KBM-7 (cell line): Measurements from ENCODE around the gene MLEC.

Experiments
- DNase-seq: peaks from one replicate; pipeline ENCODE4 v3.0.0-alpha.2; 2015
- in situ Hi-C: fragments of 300-500 bp; cut with MboI; formaldehyde crosslinking; loops from 2 replicates; pipeline ENCODE4 v1.14.3; 2020; ENCODE audit warnings: low sequenced_read_pairs, low pct_unique_long_range_greater_than_20kb, mixed read lengths

Gene MLEC

DNA sequence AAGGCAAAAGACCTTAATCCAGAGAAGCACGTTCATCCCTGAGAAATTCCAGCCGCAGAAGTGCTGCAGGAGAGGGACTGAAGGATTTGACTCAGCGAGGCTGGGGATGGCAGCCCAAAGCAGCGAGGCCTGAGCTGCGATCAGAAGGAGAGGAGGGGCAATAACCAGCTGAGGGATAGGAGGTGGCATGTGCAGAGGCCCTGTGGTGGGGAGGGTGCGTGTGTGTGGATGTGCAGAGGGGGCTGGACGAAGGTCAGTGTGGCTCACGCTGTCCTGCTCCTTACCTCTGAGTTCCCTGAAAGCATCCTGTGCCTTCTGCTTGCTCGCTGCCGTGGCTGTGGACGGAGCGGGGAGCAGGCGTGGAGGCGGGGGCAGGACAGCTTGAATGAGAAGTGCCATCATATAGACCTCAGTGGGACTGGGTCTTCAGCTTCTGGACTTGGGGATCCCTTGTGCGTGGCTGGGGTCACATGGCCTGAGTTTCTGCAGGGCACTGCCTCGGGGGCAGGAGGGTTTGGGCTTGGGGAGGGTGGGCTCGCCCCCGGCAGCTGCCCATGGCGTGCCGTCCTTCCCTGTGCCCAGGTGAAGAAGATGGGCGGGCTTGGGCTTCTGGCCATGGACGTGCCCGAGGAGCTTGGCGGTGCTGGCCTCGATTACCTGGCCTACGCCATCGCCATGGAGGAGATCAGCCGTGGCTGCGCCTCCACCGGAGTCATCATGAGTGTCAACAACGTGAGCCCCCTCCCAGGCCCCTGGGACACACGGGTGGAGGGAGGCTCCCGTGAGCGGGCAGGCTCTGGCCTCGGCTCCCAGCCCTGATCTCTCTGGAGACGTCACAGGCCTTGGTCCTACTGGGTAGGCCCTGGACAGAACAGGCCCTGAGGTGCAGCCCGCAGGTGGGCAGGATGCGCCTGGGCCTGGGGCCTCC is 49.7 kb downstream of the MLEC start:
- in situ Hi-C loops: no loop called here
- DNase-seq: no peak

DNA sequence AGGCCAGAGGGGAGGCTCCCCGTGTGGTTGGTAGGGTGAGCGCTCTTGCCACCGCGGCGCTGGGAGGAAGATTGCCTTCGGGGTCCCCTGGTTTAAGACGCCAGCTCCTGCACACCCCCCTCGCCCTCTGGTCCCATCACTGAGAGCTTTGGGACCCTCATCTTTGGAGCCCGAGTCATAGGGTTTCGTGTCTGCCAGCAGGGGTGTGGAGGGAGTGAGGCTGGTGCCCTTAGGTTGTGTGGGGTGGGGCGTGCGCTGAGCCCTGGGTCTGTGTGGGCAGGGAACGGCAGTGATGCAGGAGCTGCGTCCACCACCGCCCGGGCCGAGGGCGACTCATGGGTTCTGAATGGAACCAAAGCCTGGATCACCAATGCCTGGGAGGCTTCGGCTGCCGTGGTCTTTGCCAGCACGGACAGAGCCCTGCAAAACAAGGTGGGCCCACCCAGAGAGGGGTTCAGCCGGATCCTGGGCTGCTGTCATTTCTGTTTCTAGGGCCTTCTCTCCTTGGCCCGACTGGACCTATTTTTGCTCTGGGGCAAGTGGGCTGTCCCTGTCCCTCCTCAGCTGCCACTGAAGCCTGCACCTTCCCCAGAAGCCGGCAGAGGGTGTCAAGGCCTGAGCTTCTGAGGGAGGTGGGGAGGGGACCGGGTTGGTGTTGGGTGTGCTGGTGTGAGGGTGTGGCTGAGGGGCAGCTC is 50.8 kb downstream of the MLEC start:
- DNase-seq: no peak
- in situ Hi-C loops: no loop called here

DNA sequence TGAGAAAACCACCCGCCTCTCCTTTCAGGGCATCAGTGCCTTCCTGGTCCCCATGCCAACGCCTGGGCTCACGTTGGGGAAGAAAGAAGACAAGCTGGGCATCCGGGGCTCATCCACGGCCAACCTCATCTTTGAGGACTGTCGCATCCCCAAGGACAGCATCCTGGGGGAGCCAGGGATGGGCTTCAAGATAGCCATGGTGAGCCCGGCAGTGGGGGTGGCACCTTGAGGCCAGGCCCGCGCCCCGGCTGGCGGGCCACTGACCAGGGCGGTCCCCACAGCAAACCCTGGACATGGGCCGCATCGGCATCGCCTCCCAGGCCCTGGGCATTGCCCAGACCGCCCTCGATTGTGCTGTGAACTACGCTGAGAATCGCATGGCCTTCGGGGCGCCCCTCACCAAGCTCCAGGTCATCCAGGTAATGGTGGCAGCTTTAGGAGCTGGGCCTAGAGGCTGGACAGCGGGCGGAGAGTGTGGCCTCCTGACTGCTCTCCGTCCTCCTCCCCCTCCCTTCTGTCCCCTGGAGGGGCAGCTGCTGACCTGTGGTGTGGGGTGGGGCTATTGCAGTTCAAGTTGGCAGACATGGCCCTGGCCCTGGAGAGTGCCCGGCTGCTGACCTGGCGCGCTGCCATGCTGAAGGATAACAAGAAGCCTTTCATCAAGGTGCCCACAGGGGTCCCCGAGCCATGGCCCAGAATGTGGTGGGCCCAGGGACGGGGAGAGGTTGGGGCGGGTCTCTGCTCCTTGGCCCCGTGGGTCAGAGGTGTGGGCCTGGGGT is 51.5 kb downstream of the MLEC start:
- in situ Hi-C loops: no loop called here
- no peak for DNase-seq

DNA sequence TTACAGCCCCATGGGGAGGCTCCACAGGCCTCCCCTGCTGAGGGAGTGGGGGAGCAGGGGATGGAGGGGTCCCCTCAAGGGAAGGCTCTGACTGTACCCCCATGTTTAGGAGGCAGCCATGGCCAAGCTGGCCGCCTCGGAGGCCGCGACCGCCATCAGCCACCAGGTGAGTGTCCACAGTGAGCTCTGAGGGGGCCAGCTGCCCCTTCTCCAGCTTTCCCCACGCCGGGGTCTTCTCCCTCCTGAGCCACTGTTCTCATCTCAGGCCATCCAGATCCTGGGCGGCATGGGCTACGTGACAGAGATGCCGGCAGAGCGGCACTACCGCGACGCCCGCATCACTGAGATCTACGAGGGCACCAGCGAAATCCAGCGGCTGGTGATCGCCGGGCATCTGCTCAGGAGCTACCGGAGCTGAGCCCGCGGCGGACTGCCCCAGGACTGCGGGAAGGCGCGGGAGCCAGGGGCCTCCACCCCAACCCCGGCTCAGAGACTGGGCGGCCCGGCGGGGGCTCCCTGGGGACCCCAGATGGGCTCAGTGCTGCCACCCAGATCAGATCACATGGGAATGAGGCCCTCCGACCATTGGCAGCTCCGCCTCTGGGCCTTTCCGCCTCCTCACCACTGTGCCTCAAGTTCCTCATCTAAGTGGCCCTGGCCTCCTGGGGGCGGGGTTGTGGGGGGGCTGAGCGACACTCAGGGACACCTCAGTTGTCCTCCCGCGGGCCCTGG is 52.2 kb downstream of the MLEC start:
- DNase-seq: no peak
- in situ Hi-C loops: no loop called here

DNA sequence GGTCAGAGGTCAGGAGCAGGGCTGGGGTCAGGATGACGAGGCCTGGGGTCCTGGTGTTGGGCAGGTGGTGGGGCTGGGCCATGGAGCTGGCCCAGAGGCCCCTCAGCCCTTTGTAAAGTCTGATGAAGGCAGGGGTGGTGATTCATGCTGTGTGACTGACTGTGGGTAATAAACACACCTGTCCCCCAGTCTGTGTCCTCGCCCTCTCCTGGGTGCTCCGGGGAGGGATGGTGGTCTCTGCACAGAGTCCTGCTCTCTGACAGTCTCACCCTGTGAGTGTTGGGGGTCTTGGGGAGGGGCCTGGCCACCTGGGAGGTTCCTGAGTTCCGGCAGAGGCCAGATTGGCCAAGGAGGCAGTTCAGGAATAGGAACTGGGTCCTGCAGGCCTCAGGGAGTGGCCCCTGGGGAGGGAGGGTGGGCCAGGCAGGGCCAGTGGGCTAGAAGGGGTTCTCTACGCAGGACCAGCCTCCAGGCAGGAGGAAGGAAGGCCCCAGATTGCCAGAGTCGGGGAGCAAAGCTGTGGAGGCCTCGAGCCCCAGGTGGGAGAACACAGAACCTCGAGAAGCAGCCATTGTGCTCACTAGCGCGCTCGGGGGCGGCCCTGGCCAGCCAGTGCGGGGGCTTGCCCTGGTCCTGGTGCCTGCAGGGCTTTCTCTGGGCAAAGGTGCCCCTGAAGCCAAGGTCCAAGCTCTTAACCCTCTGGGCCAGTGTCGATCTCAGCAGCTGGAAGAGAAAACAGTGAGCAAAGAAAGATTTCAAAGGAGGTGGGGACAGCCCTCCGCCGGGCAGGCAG is 53.1 kb downstream of the MLEC start:
- DNase-seq: no peak

DNA sequence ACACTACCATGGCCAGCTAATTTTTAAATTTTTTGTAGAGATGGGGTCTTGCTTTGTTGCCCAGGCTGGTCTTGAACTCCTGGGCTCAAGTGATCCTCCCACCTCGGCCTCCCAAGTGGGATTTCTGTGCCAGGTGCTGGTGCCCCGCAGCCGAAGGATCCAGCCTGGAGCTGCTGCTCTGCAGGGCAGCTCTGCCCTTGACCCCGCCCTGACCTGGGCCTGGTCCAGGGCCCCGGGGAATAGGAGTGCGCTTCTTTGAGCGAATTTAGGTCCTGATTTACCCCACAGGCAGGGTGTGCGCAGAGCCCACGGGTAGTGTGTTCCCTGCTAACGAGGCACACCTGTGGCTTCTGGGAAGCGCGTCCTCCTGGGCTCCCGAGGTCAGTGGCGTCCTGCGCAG is 53.9 kb downstream of the MLEC start:
- in situ Hi-C loops: no loop called here
- no peak for DNase-seq

More for the DNA sequence above, 53.1 kb downstream of the MLEC start:
- in situ Hi-C loops: no loop called here

DNA sequence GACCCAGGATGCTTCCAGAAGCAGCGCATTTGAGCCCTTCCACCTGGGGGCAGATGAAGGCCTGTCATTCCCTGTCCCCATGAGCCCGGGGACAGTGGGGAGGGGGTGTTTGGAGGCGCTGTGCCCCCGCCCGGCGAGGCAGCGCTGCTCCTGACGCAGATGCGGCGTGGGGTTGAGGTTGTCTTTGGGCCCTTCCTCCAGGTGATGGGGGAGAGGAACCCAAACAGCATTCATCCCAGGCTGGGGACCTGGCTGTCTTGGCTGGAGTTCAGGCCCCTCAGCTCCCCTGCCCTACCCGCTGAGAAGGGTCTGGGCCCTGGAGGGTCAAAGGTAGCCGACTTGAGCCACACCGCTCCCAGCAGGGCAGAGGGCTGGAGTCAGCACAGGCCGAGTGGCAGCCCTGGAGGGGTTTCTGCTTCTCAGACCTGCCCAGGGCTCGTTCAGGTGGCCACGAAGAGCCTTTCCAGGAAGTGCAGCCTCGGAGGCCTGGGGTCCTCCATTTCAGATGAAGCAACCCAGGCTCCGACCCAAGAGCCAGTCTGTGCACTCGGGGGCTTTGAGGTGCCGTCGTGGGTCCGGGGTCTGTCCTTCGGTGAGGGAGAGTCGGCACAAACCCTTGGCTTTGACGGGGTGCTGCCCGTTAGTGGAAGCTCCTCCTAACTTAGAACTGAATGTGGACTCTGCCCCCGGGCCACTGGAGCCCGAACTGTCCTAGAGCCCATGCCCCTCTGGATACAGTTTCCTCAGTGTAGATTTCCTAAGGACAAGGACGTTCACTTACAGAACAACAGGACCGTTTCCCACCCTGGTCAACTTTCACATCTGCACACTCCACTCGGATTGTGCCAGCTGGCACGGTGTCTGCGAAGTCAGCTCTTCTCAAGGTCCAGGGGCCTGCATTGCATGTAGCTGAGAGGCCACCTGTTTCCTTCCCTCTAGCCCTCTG is 54.8 kb downstream of the MLEC start:
- in situ Hi-C loops: no loop called here
- no peak for DNase-seq

DNA sequence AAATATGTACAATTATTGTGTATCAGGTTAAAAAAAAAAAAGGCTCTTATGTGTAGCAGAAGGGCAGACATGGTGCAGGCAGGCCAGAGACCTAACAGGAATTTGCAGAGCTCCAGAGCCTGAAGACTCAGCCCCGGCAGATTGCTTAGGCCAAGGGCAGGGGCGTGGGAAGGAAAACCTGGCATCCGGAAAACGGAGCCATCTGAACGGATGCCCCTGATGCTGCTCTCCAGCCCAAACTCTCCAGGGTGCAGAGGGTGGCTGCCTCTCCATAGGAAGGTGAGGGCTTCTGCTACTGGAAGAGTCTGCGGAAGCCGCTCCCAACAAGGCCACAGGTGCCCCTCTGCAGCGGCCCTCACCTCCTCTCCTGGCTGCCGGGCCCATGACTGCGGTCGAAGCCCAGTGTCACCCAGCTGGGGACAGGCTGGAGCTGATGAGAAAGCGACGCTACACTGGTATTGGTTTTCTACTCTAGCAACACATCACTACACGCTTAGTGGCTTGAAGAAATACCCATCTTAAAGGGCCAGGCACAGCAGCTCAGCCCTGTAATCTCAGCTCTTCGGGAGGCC is 58.1 kb downstream of the MLEC start:
- in situ Hi-C loops: no loop called here
- DNase-seq: no peak

DNA sequence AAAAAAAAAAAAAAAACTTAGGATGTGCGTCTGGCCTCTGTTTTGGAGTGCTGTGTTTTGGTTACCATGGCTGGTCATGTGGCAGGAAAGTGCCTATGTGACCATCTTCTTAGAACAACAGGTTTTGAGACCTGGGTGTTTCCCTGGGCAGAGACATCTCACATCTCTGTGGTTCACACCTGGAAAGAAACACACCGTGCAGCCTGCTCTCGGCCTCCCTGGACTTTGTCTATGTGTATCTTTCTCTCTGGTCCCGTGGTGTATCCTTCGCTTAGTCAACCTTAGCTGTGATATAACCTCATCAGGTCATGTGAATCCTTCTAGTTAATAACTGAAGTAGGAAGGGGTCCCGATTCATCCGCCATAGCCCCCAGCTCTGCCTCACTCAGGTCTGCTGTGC is 61.3 kb downstream of the MLEC start:
- DNase-seq: no peak
- in situ Hi-C loops: no loop called here

DNA sequence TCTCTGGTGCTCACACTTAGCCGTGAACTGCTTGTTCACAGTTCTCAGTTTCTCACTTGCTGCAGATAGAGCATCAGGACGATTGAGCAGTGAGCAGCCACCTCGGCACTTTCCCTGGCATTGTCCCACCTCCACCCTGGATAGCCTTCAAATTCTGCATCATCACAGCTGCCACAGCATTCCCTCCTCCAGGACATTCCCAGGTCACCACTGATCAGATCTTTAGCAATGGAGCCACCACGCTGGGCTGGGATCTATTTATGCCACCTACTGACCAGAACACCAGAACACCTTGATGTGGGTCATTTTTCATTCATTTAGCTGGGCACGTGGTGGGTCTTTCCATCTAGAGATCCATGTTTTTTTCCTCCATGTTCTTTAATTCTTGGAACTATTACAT is 62.3 kb downstream of the MLEC start:
- no peak for DNase-seq
- in situ Hi-C loops: no loop called here

DNA sequence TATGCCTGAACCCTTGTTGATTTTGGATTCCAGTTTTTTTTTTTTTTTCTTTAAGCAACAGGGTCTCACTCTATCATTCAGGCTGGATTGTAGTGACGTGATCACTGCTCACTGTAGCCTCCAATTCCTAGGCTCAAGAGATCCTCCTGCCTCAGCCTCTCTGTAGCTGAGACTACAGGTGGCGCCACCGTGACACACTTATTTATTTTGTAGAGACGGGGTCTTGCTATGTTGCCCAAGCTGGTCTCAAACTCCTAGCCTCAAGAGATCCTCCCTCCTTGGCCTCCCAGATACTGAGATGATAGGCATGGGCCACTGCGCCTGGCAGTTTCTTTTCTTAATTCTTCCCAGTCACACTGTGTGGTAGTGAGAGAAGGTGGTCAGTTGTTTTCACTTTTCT is 63.9 kb downstream of the MLEC start:
- in situ Hi-C loops: no loop called here

DNA sequence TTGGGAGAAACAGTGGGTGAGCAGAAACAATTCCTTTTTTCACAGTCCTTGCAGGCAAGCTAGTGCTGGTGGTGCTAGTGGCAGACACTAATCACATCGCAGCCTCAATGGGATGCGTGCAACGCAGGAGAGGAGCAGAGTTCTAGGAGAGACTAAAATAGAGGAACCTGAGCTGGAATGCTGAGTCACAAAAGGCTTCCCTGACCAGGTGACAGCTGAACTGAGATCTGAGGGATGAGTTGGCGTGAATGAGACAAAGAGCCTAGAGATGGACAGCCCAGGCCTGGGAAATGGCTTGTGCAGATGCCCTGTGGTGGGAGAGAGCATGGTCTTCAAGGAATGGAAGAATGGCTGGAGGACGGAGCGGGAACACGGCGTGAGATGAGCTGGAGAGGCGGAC is 64.4 kb downstream of the MLEC start:
- in situ Hi-C loops: no loop called here
- DNase-seq: no peak

More for the DNA sequence above, 63.9 kb downstream of the MLEC start:
- no peak for DNase-seq
